PFSK-1 (cell line): Measurements from ENCODE around the gene PROCA1.

Source experiments
- FOXP2 ChIP-seq: optimal IDR thresholded peaks from 2 replicates; pipeline ENCODE3; 2011; ENCODE audit warnings: borderline replicate concordance, control low read depth, inconsistent platforms; ENCODE audit not compliant: insufficient read depth; ENCODE audit errors: extremely low read length, extremely low read depth
- POLR2AphosphoS5 ChIP-seq: IDR thresholded peaks from 2 replicates; pipeline ENCODE4 v1.6.1; 2012; ENCODE audit warnings: low read depth, mild to moderate bottlenecking, control low read depth, low read length, moderate library complexity
- REST ChIP-seq, 2 experiments: IDR thresholded peaks; 2 replicates each; pipeline versions ENCODE4 v1.6.1 to v1.8.0; 2011 to 2012; ENCODE audit warnings: low read depth in 2 of 2, low read length in 2 of 2, control low read depth in 1 of 2, inconsistent platforms in 1 of 2, mild to moderate bottlenecking in 1 of 2, moderate library complexity in 1 of 2; ENCODE audit not compliant: insufficient read depth in 1 of 2
- SIN3A ChIP-seq: IDR thresholded peaks from 2 replicates; pipeline ENCODE4 v1.6.1; 2012; ENCODE audit warnings: mild to moderate bottlenecking, low read length, moderate library complexity, borderline replicate concordance; ENCODE audit not compliant: insufficient read depth
- TAF1 ChIP-seq: IDR thresholded peaks from 2 replicates; pipeline ENCODE4 v1.6.1; 2012; ENCODE audit warnings: low read length, control low read depth, borderline replicate concordance; ENCODE audit not compliant: insufficient read depth

PROCA1 gene

GRCh38 chr17:28744104-28744971 is 32.6 kb upstream of the PROCA1 start:
- peak; percentile 12 for TF ChIP-seq FOXP2
- no peak for TF ChIP-seq POLR2AphosphoS5
- no peak for TF ChIP-seq REST (IDR thresholded peaks at IDR 0.05; ENCODE audit: insufficient read depth in 1 of 2, low read depth in 2 of 2, low read length in 2 of 2)
- TF ChIP-seq TAF1, result no peak
- no peak; the same call in 1 of the 2 replicates for TF ChIP-seq SIN3A

GRCh38 chr17:28743243-28744103 is 31.8 kb upstream of the PROCA1 start, which contains the start of gene TRAF4:
TSS of gene TRAF4 (plus strand) at chr17:28744011. CDS start at chr17:28744113, 102 bp downstream.
- TF ChIP-seq REST (IDR thresholded peaks at IDR 0.05; ENCODE audit: insufficient read depth in 1 of 2, low read depth in 2 of 2, low read length in 2 of 2), result no peak; a peak in 2 of 4 replicates
- TF ChIP-seq TAF1, result peak; percentile 90
- 0 out of 2 replicates have a peak, but pooled peaks have one; percentile 60 for TF ChIP-seq SIN3A
- TF ChIP-seq FOXP2, result no peak
- peak; percentile 71; the same call in 1 of the 2 replicates for TF ChIP-seq POLR2AphosphoS5

- no peak for TF ChIP-seq FOXP2
- no peak for TF ChIP-seq SIN3A
- no peak for TF ChIP-seq TAF1
These were observed 30.0 kb upstream of the PROCA1 start for GRCh38 chr17:28741358-28742349.

GRCh38 chr17:28740406-28741357 is 29.0 kb upstream of the PROCA1 start:
- TF ChIP-seq REST (IDR thresholded peaks at IDR 0.05; ENCODE audit: insufficient read depth in 1 of 2, low read depth in 2 of 2, low read length in 2 of 2) (no peak), TAF1 (no peak)
